ENCODE measurements around the gene SMAGP.

DNA sequence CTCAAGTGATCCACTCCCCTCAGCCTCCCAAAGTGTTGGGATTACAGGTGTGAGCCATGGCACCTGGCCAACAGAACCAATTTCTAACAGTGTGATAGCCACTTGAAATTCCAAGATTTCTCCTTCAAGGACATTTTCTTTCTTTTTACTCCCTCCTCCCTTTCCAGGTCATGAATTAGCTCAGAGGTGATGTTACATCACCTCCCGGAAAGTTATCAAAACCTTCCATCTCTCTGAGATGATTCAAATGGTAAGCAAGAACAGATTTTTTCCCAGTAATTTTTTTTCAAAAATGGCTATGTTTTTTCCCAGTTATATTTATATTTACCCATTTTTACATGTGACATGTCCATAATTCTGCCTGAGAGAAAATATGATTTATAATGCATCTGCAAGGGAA is 15.6 kb upstream of the SMAGP start:
- TF ChIP-seq CTCF (IDR thresholded peaks at IDR 0.05 in 4 of 5, conservative IDR thresholded peaks at IDR 0.05 in 1 of 5) (no peak), POLR2A (IDR thresholded peaks at IDR 0.05) (no peak)

Measured in gastrocnemius medialis (tissue), 4 donors.